Medulla oblongata (tissue), 1 donor: Measurements from ENCODE around the gene PSIP1.
A peak's percentile ranks its signal among the peaks of the same experiment; 100 is the strongest.
"Not testable (repeated sequence)": the region's sequence is repeated elsewhere in the genome, so short reads cannot be mapped to it uniquely, and the experiment has no call there.

Source experiments
- DNase-seq: peaks from one replicate; pipeline ENCODE4 v3.0.0-alpha.2; 2015; ENCODE audit errors: extremely low spot score

The PSIP1 gene

GRCh38 chr9:15510789-15511575, at the start of gene PSIP1:
PSIP1 (minus strand) TSS chr9:15510970; CDS start chr9:15510188, 782 bp downstream.
- peak; percentile 76 for DNase-seq

GRCh38 chr9:15553528-15553898, 42.7 kb upstream of the PSIP1 start:
- no peak for DNase-seq

GRCh38 chr9:15552636-15553527, 42.1 kb upstream of the PSIP1 start, which contains the start of gene CCDC171:
CCDC171 (plus strand) TSS chr9:15553043; CDS start chr9:15564089, 11,046 bp downstream.
- peak; percentile 97 for DNase-seq

GRCh38 chr9:15549611-15550010, 38.8 kb upstream of the PSIP1 start:
- no peak for DNase-seq

GRCh38 chr9:15543047-15543813, 32.5 kb upstream of the PSIP1 start:
- no peak for DNase-seq

- DNase-seq: no peak
These were observed 31.9 kb upstream of the PSIP1 start for GRCh38 chr9:15542624-15543023.

GRCh38 chr9:15541872-15542271, 31.1 kb upstream of the PSIP1 start:
- DNase-seq: no peak

- no peak for DNase-seq
These were observed 20.6 kb upstream of the PSIP1 start for GRCh38 chr9:15531380-15531779.

GRCh38 chr9:15529566-15530324, 19.0 kb upstream of the PSIP1 start:
- DNase-seq: no peak

- DNase-seq: not testable (repeated sequence)
These were observed 16.3 kb upstream of the PSIP1 start for GRCh38 chr9:15527035-15527434.

GRCh38 chr9:15525958-15526357, 15.2 kb upstream of the PSIP1 start:
- DNase-seq: no peak

- no peak for DNase-seq
These were observed 14.2 kb upstream of the PSIP1 start for GRCh38 chr9:15524845-15525455.

GRCh38 chr9:15522130-15522755, 11.5 kb upstream of the PSIP1 start:
- DNase-seq: no peak

- DNase-seq: no peak
These were observed 10.5 kb upstream of the PSIP1 start for GRCh38 chr9:15521254-15521653.

GRCh38 chr9:15519831-15520230, 9.1 kb upstream of the PSIP1 start:
- no peak for DNase-seq

- DNase-seq: no peak
These were observed 2.6 kb upstream of the PSIP1 start for GRCh38 chr9:15513335-15513734.

- no peak for DNase-seq
These were observed 2.1 kb upstream of the PSIP1 start for GRCh38 chr9:15512889-15513288.

- no peak for DNase-seq
These were observed 1.4 kb upstream of the PSIP1 start for GRCh38 chr9:15512204-15512603.

- peak; percentile 39 for DNase-seq
These were observed 610 bp downstream of the PSIP1 start for GRCh38 chr9:15509931-15510788.
